ENCODE data around the gene DNAJB13. TPM values are rescaled to one million over a fixed set of nuclear protein-coding genes. Genes with fewer than 3 reads are reported as not detected.

The DNAJB13 gene
- total RNA-seq, 1 donor, result not detected

Other genes starting within 250 kb of the DNAJB13 start
- 85.2 TPM for gene RAB6A, start 190.0 kb upstream of the DNAJB13 start, total RNA-seq
- gene MRPL48, start 163.2 kb upstream of the DNAJB13 start, total RNA-seq, result 8.9 TPM
- 15.6 TPM for gene COA4, start 74.2 kb upstream of the DNAJB13 start, total RNA-seq
- 4.0 TPM for gene PAAF1, start 74.0 kb upstream of the DNAJB13 start, total RNA-seq
- gene UCP2, start 31.8 kb downstream of the DNAJB13 start, total RNA-seq, result 68.7 TPM
- 1.7 TPM for gene UCP3, start 58.1 kb downstream of the DNAJB13 start, total RNA-seq
- 23.3 TPM for gene C2CD3, start 220.0 kb downstream of the DNAJB13 start, total RNA-seq
- 6.2 TPM for gene PPME1, start 220.3 kb downstream of the DNAJB13 start, total RNA-seq